A673 (cell line): ENCODE measurements around the gene ZYG11B. TPM values are rescaled to one million over a fixed set of nuclear protein-coding genes. Genes with fewer than 3 reads are reported as not detected.

Experiments
- BruUV-seq: library from RNA; stranded (reverse); fragments of 400-500 nt; replicated peaks from 2 replicates; lab custom pipeline; 2021; lab: Mats Ljungman, UMichigan
- CTCF ChIA-PET: fragments of 300-600 bp; sonication (Branson Sonifier 250); formaldehyde crosslinking; loops from one replicate; lab custom pipeline; 2022; ENCODE audit warnings: antibody characterized with exemption; lab: Charles Lee
- POLR2A ChIA-PET: fragments of 300-600 bp; sonication (Branson Sonifier 250); formaldehyde crosslinking; loops from one replicate; lab custom pipeline; 2022; ENCODE audit warnings: antibody characterized with exemption; ENCODE audit not compliant: low non-redundant PET; lab: Charles Lee
- DNase-seq: peaks from one replicate; pipeline ENCODE4 v3.0.0-alpha.2; 2015; ENCODE audit warnings: low spot score
- H3K27ac ChIP-seq: fragments of 200-600 bp; sonication (generic); 2 replicates; pipeline ENCODE4 v1.5.1; 2016; ENCODE audit warnings: mixed run types, low read depth, mild to moderate bottlenecking, mixed read lengths, antibody characterized with exemption, low read length; ENCODE audit not compliant: poor library complexity, severe bottlenecking
- H3K27me3 ChIP-seq: fragments of 200-600 bp; sonication (generic); replicated peaks from 2 replicates; pipeline ENCODE4 v1.6.1; 2017; ENCODE audit warnings: mixed run types, low read depth, mild to moderate bottlenecking, mixed read lengths, antibody characterized with exemption, low read length; ENCODE audit not compliant: insufficient read depth, poor library complexity
- H3K36me3 ChIP-seq: fragments of 200-600 bp; sonication (generic); 2 replicates; pipeline ENCODE4 v1.6.1; 2016; ENCODE audit warnings: mixed run types, mild to moderate bottlenecking, mixed read lengths, antibody characterized with exemption, low read length; ENCODE audit not compliant: insufficient read depth, poor library complexity, severe bottlenecking
- H3K4me1 ChIP-seq: fragments of 200-600 bp; sonication (generic); 2 replicates; pipeline ENCODE4 v1.6.1; 2017; ENCODE audit warnings: mixed run types, mild to moderate bottlenecking, mixed read lengths, antibody characterized with exemption, low read length; ENCODE audit not compliant: insufficient read depth, poor library complexity, severe bottlenecking
- H3K4me3 ChIP-seq: fragments of 200-600 bp; sonication (generic); 2 replicates; pipeline ENCODE4 v1.5.1; 2016; ENCODE audit warnings: low read depth, mixed run types, mild to moderate bottlenecking, mixed read lengths, low read length; ENCODE audit not compliant: poor library complexity, severe bottlenecking
- H3K9me3 ChIP-seq: fragments of 200-600 bp; sonication (generic); 2 replicates; pipeline ENCODE4 v1.6.1; 2016; ENCODE audit warnings: mixed run types, low read depth, mild to moderate bottlenecking, mixed read lengths, antibody characterized with exemption, low read length; ENCODE audit not compliant: poor library complexity, severe bottlenecking
- EZH2 ChIP-seq: fragments of 200-600 bp; sonication (generic); IDR thresholded peaks from 2 replicates; pipeline ENCODE4 v1.6.1; 2017; ENCODE audit warnings: borderline replicate concordance, low read depth, mild to moderate bottlenecking, mixed read lengths, antibody characterized with exemption, low read length; ENCODE audit not compliant: poor library complexity, severe bottlenecking
- intact Hi-C: fragments of 100-400 bp; cut with micrococcal nuclease; formaldehyde crosslinking; loops from one replicate; pipeline ENCODE4 v1.10.0; 2022; ENCODE audit not compliant: unreplicated experiment
- total RNA-seq: library from RNA; stranded (reverse); gene quantifications from 2 replicates; pipeline ENCODE4 v1.2.3, GENCODE V29; 2021
- TF ChIP-seq, protein P1 (sequence below): fragments of 300-800, 200-600 bp; sonication (generic); conservative IDR thresholded peaks from 2 replicates; pipeline ENCODE4 v1.5.1; 2017; ENCODE audit warnings: low read depth, mild to moderate bottlenecking, antibody characterized with exemption, low read length, moderate library complexity, mixed read lengths

Gene ZYG11B
- total RNA-seq, 1 experiment from 2014 or later, result 23.1 TPM

DNA sequence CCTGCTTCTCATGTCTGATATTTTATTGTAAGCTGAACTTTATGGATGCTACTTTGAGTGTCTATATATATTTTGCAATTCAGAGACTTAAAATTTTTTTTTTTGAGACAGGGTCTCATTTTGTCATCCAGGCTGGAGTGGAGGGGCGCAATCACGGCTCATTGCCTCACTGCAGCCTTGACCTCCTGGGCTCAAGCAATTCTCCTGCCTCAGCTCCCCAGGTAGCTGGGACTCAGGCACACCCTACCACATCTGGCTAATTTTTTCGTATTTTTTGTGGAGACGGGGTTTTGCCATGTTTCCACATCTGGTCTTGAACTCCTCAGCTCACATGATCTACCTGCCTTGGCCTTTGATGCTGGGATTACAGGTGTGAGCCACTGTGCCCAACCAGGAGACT is 124.7 kb downstream of the ZYG11B start:
- no TSS peak for BruUV-seq
- POLR2A ChIA-PET, result no interaction called here
- CTCF ChIA-PET, result no interaction called here

DNA sequence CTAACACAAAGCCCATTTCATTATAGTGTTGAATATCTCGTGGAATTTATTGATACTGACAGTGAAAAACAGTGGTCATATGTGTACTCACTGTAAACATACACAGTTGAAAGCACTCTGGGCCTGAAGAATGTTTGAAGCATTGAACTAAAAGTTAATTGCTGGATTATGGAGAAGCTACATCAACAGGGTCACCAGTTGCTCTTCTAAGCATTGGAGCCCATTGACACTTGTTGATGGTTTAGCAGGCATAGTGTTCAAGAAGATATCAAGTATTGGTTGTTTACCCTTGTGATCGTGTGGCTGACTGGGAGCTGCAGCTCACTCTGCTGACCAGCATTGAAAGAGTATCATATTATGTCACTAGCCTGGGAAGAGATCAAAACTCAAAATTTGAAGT is 126.6 kb downstream of the ZYG11B start:
- no peak for DNase-seq
- no peaks in the 10 kb centered on the region for H3K27me3 ChIP-seq
- no peaks in the 10 kb centered on the region for H3K36me3 ChIP-seq
- TF ChIP-seq, protein P1, sequence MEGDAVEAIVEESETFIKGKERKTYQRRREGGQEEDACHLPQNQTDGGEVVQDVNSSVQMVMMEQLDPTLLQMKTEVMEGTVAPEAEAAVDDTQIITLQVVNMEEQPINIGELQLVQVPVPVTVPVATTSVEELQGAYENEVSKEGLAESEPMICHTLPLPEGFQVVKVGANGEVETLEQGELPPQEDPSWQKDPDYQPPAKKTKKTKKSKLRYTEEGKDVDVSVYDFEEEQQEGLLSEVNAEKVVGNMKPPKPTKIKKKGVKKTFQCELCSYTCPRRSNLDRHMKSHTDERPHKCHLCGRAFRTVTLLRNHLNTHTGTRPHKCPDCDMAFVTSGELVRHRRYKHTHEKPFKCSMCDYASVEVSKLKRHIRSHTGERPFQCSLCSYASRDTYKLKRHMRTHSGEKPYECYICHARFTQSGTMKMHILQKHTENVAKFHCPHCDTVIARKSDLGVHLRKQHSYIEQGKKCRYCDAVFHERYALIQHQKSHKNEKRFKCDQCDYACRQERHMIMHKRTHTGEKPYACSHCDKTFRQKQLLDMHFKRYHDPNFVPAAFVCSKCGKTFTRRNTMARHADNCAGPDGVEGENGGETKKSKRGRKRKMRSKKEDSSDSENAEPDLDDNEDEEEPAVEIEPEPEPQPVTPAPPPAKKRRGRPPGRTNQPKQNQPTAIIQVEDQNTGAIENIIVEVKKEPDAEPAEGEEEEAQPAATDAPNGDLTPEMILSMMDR, result no peak
- TF ChIP-seq EZH2, result no peak
- intact Hi-C loops, result no loop called here
- H3K27ac ChIP-seq, result no peak overlapping the region
- POLR2A ChIA-PET, result no interaction called here
- CTCF ChIA-PET, result no interaction called here
- no peak overlapping the region for H3K4me3 ChIP-seq
- H3K9me3 ChIP-seq, result no peaks in the 10 kb centered on the region
- BruUV-seq, result no TSS peak
- no peaks in the 10 kb centered on the region for H3K4me1 ChIP-seq

More for the DNA sequence above, 124.7 kb downstream of the ZYG11B start:
- Histone ChIP-seq H3K27ac (no peak overlapping the region), H3K9me3 (no peaks in the 10 kb centered on the region), H3K27me3 (no peaks in the 10 kb centered on the region), H3K36me3 (no peaks in the 10 kb centered on the region), H3K4me1 (no peaks in the 10 kb centered on the region), H3K4me3 (no peak overlapping the region)
- no peak for DNase-seq
- no peak for TF ChIP-seq EZH2
- TF ChIP-seq, protein P1, result no peak
- intact Hi-C loops, result no loop called here

DNA sequence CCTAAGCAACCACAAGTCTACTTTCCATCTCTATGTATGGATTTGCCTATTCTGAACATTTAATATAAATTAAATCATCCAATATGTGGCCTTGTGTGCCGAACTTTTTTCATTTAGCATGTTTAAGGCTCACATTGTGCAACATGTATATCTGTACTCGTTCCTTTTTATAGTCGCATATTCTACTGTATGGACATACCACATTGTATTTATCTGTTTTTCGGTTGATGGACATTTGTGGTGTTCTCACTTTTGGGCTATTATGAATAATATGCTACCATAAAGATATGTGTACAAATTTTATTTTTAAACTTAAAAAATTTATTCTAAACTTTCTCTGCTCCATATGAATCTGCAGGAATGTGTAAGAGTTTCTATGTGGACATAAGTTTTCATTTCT is 129.3 kb downstream of the ZYG11B start:
- Histone ChIP-seq H3K27ac (no peak overlapping the region), H3K36me3 (no peaks in the 10 kb centered on the region), H3K9me3 (no peaks in the 10 kb centered on the region), H3K27me3 (no peaks in the 10 kb centered on the region), H3K4me1 (no peaks in the 10 kb centered on the region), H3K4me3 (no peak overlapping the region)
- ChIA-PET CTCF (no interaction called here), POLR2A (no interaction called here)
- no TSS peak for BruUV-seq
- TF ChIP-seq EZH2, result no peak
- TF ChIP-seq, protein P1, result no peak
- intact Hi-C loops, result no loop called here
- no peak for DNase-seq
